HFFc6 (cell line): Measurements from ENCODE around the gene KATNAL1. TPM values are rescaled to one million over a fixed set of nuclear protein-coding genes. Genes with fewer than 3 reads are reported as not detected.

Source experiments
- DNase-seq: peaks from one replicate; pipeline ENCODE4 v3.0.0-alpha.2; 2018
- H3K27ac Mint-ChIP-seq: 2 replicates; pipeline ENCODE4 v1.8.0; 2020; ENCODE audit warnings: mild to moderate bottlenecking, mixed read lengths
- H3K27me3 Mint-ChIP-seq: 2 replicates; pipeline ENCODE4 v1.8.0; 2021; ENCODE audit warnings: mild to moderate bottlenecking, moderate library complexity, mixed read lengths; ENCODE audit not compliant: insufficient read depth
- H3K36me3 Mint-ChIP-seq: 2 replicates; pipeline ENCODE4 v1.8.0; 2021; ENCODE audit warnings: low read depth, mixed read lengths
- H3K4me1 Mint-ChIP-seq: 2 replicates; pipeline ENCODE4 v1.8.0; 2020; ENCODE audit warnings: low read depth, mixed read lengths
- H3K4me3 Mint-ChIP-seq: 2 replicates; pipeline ENCODE4 v1.8.0; 2020; ENCODE audit warnings: mild to moderate bottlenecking, moderate library complexity, mixed read lengths
- H3K9me3 Mint-ChIP-seq: 2 replicates; pipeline ENCODE4 v1.8.0; 2020; ENCODE audit warnings: mild to moderate bottlenecking, mixed read lengths
- total RNA-seq, 6 experiments: library from RNA; stranded (reverse); fragmentation: NEBNext Ultra II Directional; extraction: Animal tissue kit (Norgen Biotek cat#: 25700); gene quantifications; 2 replicates in 1 of 6; 3 replicates in 5 of 6; pipeline ENCODE4 v1.2.3, GENCODE V29; 2021
- TF ChIP-seq, protein P1 (sequence below): fragments of 200-600 bp; sonication (generic); IDR thresholded peaks from 2 replicates; pipeline ENCODE4 v1.5.0; 2021; ENCODE audit warnings: antibody characterized with exemption, mild to moderate bottlenecking

The KATNAL1 gene
- total RNA-seq, 6 experiments from 2014 or later: 48.2 to 71.4 (median 61.2) TPM

DNA sequence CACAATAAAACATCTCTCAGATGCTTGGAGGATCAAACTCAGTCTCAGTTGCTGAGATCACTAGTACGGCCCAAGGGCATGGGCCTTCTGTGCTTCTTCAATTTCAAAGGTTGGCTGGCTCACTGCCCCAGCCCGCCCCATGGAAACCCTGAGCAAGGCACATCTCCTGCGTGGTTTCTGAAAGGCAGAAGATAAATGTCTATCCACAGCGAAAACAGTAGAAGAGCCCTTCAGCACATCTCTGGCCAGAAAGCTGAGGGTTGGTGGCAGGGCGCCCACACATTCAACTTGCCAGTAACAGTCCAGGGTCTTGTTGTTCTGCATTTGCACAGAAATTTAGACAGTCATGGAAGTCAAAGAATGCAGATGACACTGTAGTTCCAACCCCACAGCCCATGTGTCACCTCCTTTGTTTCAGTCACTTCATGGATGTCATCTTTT lies 24.0 kb upstream of the KATNAL1 start:
- H3K9me3 Mint-ChIP-seq: no peaks in the 10 kb centered on the region
- TF ChIP-seq, protein P1, sequence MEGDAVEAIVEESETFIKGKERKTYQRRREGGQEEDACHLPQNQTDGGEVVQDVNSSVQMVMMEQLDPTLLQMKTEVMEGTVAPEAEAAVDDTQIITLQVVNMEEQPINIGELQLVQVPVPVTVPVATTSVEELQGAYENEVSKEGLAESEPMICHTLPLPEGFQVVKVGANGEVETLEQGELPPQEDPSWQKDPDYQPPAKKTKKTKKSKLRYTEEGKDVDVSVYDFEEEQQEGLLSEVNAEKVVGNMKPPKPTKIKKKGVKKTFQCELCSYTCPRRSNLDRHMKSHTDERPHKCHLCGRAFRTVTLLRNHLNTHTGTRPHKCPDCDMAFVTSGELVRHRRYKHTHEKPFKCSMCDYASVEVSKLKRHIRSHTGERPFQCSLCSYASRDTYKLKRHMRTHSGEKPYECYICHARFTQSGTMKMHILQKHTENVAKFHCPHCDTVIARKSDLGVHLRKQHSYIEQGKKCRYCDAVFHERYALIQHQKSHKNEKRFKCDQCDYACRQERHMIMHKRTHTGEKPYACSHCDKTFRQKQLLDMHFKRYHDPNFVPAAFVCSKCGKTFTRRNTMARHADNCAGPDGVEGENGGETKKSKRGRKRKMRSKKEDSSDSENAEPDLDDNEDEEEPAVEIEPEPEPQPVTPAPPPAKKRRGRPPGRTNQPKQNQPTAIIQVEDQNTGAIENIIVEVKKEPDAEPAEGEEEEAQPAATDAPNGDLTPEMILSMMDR: no peak
- no peaks in the 10 kb centered on the region for H3K36me3 Mint-ChIP-seq
- no peak for DNase-seq
- no peak overlapping the region for H3K27ac Mint-ChIP-seq
- H3K27me3 Mint-ChIP-seq: peaks cover 3% of the 10 kb centered on the region; the same call in 1 of the 2 replicates
- H3K4me3 Mint-ChIP-seq: no peak overlapping the region
- H3K4me1 Mint-ChIP-seq: peaks cover 24% of the 10 kb centered on the region

DNA sequence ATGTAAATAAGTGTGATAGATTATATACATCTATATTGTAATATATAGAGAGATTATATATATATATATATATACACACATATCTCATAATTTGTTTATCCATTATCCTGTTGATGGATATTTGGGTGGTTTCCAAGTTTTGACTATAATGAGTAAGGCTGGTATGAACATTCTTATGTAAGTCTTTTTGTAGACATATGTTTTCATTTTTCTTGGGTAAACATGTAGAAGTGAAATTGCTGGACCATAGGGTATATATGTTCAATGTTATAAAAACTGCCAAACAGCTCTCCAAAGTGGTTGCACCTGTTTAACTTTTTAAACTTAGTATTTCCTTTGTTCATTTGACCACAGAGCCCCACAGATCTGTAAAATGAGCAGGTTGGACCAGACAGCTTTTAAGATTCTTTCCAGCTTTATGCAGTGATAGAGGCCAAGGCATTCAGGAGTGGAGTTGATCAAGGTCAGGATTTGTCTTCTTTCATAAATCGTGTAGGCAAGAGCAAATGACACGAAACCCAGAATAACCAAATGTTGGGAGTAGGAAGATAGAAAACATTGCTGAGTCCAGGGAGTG lies 21.7 kb upstream of the KATNAL1 start:
- DNase-seq: no peak
- Mint-ChIP-seq H3K4me1 (peaks cover 24% of the 10 kb centered on the region), H3K9me3 (no peaks in the 10 kb centered on the region), H3K4me3 (no peak overlapping the region), H3K27me3 (peaks cover 5% of the 10 kb centered on the region), H3K36me3 (no peaks in the 10 kb centered on the region), H3K27ac (no peak overlapping the region)
- TF ChIP-seq, protein P1: no peak

DNA sequence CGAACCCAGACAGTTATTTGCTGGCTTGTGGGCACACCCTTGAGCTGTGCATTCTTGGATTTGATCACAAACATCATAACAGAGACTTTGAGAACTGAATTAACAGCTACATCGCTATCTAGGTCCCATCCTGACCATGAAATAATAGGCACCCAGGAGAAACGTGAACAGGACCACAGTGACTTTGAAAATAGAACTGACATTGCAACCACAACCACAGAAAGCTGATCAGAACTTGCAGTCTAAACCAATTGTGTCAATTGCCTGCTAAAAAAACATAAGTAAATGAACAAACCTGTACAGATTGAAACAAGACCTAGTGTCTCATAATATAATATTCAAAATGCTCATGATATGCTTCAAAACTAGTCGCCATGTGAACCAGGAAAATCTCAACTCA lies 18.3 kb upstream of the KATNAL1 start:
- Mint-ChIP-seq H3K4me1 (0 out of 2 replicates have a peak, but pooled peaks cover 6% of the 10 kb centered on the region), H3K27me3 (peaks cover 2% of the 10 kb centered on the region; the same call in 1 of the 2 replicates), H3K36me3 (no peaks in the 10 kb centered on the region; the same call in 1 of the 2 replicates), H3K4me3 (no peak overlapping the region), H3K9me3 (no peaks in the 10 kb centered on the region), H3K27ac (no peak overlapping the region)
- DNase-seq: no peak
- TF ChIP-seq, protein P1: no peak

DNA sequence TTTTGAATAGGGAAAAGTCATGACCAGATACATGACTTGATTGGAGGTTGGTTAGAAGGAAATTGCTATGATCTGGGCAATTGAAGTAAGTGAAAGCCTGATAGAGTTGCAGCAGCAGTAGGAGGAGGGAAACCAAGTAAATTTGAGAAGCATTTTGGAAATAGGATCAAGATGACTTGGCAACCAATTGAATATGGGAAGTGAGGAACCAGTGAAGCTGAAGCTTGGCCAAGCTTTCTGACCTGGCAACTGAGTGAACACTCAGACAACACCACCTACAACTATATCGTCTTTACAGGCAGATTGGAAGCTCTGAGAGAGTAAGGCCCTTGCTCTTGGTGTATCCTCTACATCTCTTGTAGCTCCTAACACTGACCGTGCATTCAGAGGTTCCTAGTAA lies 16.2 kb upstream of the KATNAL1 start:
- H3K9me3 Mint-ChIP-seq: no peaks in the 10 kb centered on the region
- H3K4me3 Mint-ChIP-seq: no peak overlapping the region
- H3K4me1 Mint-ChIP-seq: peaks cover 4% of the 10 kb centered on the region; the same call in 1 of the 2 replicates
- H3K27me3 Mint-ChIP-seq: peaks cover 2% of the 10 kb centered on the region; the same call in 1 of the 2 replicates
- H3K36me3 Mint-ChIP-seq: no peaks in the 10 kb centered on the region; the same call in 1 of the 2 replicates
- no peak for DNase-seq
- TF ChIP-seq, protein P1: no peak
- no peak overlapping the region for H3K27ac Mint-ChIP-seq

DNA sequence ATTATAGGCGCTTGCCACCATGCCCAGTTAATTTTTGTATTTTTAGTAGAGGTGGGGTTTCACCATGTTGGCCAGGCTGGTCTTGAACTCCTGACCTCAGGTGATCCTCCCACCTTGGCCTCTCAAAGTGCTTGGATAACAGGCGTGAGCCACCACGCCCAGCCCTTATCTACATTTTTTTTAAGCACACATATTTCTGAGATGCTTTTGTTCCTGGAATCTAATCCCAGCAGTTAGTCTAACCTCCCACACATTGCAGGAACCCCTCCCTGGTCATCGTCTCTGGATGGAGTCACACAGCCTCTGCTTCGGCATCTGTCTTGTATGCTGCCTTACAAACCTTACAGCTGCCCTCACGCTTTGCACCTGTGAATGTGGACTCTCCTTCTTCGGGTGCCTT lies 15.1 kb upstream of the KATNAL1 start:
- no peak for DNase-seq
- H3K9me3 Mint-ChIP-seq: no peaks in the 10 kb centered on the region
- no peak overlapping the region for H3K27ac Mint-ChIP-seq
- H3K36me3 Mint-ChIP-seq: no peaks in the 10 kb centered on the region; the same call in 1 of the 2 replicates
- H3K27me3 Mint-ChIP-seq: peaks cover 2% of the 10 kb centered on the region; the same call in 1 of the 2 replicates
- TF ChIP-seq, protein P1: no peak
- no peak overlapping the region for H3K4me3 Mint-ChIP-seq
- peaks cover 4% of the 10 kb centered on the region; the same call in 1 of the 2 replicates for H3K4me1 Mint-ChIP-seq
